ENCODE measurements around the gene GTF3C5.
A peak's percentile ranks its signal among the peaks of the same experiment; 100 is the strongest.
"Not testable (repeated sequence)": the region's sequence is repeated elsewhere in the genome, so short reads cannot be mapped to it uniquely, and the experiment has no call there.

GTF3C5 gene

GRCh38 chr9:133090752-133091385 lies 60.1 kb downstream of the GTF3C5 start:
- DNase-seq (ENCODE audit: low spot score) = no peak

DNA sequence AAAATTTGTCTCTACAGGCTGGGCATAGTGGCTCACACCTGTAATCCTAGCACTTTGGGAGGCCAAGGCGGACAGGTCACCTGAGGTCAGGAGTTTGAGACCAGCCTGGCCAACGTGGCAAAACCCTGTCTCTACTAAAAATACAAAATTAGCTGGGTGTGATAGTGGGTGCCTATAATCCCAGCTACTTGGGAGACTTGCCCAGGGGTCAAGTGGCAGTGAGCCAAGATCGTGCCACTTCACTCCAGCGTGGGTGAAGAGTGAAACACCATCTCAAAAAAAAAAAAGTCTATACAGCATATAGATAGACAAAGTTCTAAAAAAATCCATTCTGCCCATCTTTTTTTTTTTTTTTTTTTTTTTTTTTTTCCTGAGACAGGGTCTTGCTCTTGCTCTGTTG lies 63.6 kb downstream of the GTF3C5 start:
- not testable (repeated sequence) for DNase-seq (ENCODE audit: low spot score)

DNA sequence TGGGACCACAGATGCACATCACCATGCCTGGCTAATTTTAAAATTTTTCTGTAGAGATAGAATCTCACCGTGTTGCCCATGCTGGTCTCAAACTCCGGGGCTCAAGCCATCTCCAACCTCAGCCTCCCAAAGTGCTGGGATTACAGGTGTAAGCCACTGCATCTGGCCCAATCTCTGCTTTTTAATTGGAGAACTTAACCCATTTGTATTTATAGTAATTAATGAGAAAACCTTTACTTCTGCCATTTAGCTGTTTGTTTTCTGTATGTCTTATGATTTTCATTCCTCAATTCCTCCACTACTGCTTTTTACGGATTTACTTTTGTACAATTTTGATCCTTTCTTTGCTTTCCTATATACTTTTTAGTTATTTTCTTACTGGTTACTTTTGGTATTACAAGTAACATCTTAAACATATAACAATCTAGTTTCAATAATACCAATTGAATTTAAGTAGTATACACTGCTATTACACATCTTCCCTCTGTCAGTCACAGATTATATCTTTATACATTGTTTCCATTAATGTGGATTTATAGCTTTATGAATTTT lies 64.1 kb downstream of the GTF3C5 start:
- DNase-seq (ENCODE audit: low spot score) = no peak

GRCh38 chr9:133098104-133098754 lies 67.4 kb downstream of the GTF3C5 start:
- no peak for DNase-seq (ENCODE audit: low spot score)

DNA sequence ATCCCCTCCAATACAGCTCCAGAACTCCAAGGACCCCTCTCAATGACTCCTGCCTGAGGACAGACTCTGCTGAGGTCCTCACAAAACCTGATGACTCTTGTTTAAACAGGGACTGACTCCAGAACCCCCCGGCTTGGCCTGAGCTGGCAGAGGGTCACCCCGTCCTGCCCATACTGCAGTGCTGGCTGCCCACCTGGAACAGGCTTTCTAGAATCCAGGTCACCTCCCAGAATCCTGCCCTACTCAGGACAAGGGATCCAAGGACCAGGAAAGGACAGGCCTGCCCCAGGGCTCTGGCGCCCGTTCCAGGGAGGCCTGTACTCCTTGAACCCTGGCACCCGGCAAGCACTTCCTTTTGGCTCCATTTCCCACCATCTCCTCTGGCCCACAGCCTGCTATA lies 68.1 kb downstream of the GTF3C5 start:
- no peak for DNase-seq (ENCODE audit: low spot score)

DNA sequence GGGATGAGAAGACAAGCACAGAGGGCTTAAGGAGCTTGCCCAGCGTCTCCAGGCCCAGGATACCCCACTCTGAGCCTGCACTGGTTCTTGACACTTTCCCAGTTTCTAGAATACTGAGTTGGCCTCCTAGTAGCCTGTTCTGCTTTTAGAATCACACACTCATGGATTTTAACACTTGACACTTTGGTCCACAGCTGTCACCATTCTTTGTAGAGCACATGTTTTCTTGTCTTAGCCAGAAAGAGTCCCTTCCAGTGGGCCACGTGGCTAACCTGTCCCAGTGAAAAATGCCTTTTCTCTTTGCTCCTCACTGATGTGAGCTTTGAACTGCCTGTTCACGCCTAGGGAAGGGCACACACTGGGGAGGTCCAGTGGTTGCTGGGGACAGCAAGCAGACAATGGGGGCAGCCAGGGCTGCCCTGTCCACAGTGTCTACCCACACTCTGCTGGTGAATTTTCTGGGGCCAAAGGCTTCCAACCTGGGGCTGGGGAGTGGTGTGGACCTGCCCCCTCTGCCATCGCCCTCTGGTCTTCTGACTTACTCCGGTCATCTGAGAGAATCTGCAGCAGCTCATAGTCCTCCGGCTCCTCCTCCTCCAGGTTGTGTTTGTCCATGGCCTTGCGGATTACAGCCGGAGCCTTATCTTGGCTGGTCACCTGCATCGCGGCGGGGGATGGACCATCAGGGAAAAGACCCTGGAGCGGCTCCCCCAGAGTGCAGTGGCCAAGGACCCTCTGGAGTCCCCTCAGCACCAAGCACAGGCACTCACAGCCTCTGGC lies 69.1 kb downstream of the GTF3C5 start:
- DNase-seq (ENCODE audit: low spot score) = no peak

DNA sequence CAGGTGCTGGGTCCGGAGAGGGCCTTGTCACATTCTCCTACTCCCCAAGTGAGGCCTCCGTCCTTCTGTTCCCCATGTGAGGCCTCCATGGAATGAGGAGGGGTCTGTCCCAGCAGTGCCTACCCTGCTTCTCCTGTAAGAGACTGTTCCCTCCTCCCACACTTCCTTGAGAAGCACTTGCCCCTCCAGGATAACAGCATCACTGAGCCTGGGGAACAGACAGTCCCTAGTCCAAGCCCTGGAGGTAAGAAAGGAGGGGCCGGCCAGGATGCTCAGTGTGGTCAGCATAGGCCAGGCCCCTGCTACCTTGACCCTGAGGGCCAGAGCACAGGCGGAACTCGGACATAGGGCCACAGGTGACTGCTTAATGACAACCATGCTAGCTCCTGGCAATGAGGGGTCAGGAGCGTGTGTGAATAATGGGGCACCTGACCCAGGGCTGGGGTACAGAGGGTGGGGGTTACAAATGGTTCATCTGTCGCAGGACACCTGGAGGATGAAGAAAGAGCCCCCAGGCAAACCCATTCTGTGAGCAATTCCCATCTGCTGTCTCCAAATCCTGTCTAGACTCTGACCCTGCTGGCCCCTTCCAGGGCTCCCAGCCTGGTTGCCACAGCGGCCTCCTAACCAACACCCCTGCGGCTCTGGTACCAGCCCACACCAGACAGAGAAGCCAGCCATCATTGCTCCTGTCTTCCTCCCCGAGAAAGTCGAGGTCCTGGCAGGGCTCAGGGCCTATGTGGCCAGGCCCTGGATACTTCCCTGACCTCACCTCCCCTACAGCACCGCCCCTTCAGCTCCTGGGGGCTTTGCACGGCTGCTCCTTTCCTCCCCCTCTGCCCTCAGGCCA lies 69.9 kb downstream of the GTF3C5 start:
- no peak for DNase-seq (ENCODE audit: low spot score)

DNA sequence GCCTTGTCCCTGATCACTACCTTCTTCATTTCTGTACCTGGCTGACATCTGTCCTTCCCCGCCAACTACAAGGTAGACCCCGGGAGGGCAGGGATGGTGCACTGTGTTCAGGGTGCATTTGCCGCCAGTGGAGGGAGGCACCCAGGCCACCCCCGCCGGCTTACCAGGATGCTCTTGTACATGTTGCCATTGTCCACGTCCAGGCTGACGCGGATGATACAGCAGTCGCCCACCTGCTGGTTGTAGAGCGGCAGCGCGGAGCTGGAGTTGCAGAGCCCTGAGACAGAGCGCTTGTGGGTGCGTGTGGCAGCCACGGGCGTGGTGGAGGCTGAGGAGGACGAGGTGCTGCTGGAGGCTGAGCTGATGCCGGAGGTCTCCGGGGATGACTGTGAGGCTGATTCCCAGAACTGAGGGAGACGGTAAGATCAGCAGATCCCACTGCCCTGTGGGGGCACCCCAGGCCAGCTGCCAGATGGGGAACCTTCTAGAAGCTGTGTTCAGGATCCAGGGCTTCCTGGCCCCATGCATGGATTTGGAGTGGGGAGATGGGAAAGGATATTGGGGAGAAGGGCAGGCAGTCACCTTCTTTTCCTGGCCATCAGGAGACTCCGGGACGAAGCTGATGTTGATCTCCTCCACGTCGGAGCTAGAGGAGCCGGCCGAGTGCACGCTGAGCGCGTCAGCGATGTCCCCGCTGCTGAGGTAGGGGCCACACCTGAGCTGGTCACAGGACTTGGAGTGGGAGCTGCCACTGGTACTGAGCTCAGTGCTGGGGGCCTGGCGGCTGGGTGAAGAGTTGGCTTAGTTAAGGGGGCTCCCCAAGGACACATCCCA lies 70.8 kb downstream of the GTF3C5 start:
- DNase-seq (ENCODE audit: low spot score) = no peak

DNA sequence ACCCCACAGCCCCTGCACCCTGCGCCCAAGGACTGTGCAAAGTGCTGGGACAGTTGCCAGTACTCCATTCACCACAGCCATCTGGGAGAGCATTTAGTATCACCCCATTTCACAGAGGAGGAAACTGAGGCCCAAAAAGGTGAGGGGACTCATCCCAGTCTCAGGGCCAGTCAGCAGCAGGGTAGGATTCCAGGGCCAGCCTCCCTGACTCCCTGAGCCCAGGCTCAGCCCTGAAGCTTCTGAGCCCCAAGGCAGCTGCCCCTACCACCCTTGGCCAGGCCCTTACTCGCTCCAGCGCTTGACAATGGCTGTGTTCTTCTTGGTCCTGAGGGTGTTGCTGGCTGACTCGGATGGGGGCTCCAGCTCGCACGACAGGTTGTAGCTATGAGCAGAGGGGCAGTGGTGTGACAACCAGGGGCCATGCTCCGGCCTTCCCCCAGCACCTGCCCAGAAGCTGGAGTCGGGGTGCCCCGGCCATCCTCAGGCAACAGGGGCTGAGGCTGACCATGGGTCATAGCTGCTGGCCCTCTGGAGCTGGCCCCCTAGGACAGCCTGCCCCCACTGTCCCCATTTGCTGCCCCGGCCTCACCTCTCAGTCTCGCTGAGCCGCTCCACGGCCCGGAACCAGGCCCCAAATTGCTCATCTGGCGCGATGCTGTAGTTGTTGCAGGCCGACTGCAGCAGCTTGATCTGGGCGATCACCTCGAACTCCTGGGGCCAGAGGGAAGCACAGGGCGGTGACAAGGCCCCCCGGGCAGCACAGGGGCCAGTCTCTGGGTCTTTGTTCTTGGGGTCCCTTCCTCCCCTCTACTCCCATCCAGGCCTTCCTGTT lies 71.6 kb downstream of the GTF3C5 start:
- no peak for DNase-seq (ENCODE audit: low spot score)

DNA sequence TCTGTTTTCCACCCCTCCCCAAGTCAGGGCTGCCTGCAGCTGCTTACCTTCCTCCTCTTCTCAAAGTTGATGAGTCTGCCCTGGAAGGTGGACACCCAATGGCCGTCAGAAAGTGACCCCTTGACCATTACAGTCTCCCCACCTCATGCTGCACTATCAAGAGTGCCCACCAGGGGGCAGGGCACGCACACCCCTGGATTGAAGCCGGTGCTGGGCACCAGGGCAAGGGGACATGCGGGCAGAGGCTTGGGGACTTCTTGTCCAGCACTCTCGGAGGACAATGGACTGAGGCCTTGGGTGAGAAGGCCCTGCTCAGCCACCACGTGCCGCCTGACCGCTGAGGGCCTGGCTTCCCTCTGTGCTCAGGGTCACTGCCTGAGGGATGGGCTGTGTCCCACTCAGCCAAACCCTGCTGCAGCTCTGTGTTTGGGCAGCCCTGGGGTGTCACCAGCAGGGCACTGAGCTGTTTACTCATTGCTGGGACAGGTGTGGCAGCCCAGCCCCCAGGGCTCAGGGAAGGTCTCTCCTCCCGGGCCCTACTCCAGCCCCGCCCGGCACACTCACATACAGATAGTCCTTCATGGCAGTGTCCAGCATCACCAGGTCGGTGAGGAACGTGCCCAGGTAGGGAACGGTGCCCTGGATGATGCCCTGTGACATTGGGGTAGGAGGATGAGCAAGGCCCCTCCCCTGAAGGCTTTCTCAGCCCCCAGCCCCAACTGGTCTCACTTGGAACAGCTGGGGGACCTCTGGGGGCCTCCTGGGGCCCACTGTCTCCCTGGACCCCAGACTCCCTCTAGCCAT lies 72.6 kb downstream of the GTF3C5 start:
- DNase-seq (ENCODE audit: low spot score) = peak; percentile 50

GRCh38 chr9:133103987-133104505 lies 73.2 kb downstream of the GTF3C5 start:
- no peak for DNase-seq (ENCODE audit: low spot score)

GRCh38 chr9:133104718-133105460 lies 74.1 kb downstream of the GTF3C5 start:
- no peak for DNase-seq (ENCODE audit: low spot score)

DNA sequence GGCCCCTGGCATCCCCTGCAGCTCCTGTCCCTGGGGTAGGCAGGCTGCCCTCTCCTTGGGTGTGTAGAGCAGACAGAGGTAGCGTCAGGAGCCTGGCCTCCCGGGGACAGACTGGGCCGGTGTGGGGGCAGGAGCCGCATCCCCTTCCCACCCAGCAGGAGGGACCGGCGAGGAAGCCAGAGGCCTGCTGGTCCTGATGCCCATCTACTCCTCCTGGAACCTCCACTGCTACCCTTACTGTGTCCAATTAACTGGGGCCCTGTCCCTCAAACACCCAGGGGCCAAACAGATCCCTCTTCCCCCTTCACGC lies 74.6 kb downstream of the GTF3C5 start:
- no peak for DNase-seq (ENCODE audit: low spot score)

DNA sequence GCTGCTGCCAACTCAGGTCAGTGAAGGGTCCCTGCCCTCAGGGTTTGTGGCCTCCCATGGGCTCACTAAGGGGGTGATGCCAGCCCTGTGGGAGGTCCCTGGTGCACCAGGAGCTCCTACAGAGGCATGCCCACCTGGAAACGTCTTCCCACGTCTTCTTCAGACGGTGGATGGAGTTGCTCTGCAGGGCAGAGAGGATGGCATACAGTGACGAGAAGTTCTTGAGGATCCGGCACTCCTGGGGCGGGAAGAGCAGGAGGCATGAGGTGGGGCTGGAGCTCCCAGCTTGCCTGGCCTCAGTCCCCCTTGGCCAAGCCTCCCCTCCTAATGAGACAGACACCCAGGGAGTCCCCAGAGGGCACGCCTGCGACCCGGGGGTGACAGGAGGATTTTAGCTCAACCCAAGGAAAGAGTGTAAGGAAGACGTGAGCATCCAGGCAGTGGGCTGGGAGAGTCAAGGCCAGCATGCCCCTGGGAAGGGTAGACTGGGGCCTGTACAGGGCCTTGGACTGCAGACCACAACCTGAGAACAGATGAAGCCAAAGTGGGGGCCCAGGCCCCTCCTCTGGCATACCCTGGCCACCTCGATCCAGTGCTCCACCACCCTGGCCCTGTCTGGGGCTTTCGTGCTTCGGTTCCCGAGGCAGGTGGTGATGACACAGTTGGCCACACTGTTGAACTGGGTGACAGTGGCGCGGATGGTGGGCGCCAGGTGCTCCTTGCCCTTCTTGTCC lies 75.9 kb downstream of the GTF3C5 start:
- DNase-seq (ENCODE audit: low spot score) = no peak

DNA sequence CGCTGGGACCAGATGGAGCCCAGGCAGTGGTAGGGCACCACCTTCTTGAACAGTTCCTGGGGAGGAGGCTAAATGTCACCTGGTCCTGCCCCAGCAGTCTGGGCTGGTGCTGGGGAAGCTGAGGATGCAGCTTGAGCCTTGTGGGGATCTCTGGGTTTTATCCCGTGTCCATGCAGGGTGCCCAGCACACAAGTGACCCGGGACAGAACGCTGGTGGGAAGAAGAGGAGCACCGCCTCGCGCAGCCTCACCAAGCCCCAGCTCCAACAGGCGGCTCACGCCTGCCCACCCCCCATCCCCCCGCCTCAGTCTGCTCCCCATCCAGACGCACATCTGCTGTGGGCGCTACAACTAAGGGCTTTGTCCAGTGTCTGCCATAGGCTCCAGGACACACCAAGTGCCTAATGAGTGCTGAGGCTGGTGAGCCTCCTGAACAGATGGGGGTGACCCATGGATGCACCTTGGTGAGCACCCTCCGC lies 76.5 kb downstream of the GTF3C5 start:
- no peak for DNase-seq (ENCODE audit: low spot score)
